ENCODE results near the gene METRNL.

The METRNL gene

GRCh38 chr17:83099086-83099555 lies 19.7 kb downstream of the METRNL start:
- TF ChIP-seq CTCF (IDR thresholded peaks at IDR 0.05; ENCODE audit: extremely low read depth, missing control alignments) = no peak
- DNase-seq (ENCODE audit: low spot score) = no peak

GRCh38 chr17:83099570-83100181 lies 20.3 kb downstream of the METRNL start:
- no peak for DNase-seq (ENCODE audit: low spot score)
- TF ChIP-seq CTCF (IDR thresholded peaks at IDR 0.05; ENCODE audit: extremely low read depth, missing control alignments) = no peak

- TF ChIP-seq CTCF (IDR thresholded peaks at IDR 0.05; ENCODE audit: extremely low read depth, missing control alignments) = no peak
- no peak for DNase-seq (ENCODE audit: low spot score)
These were observed 20.9 kb downstream of the METRNL start for GRCh38 chr17:83100220-83100852.

- no peak for DNase-seq (ENCODE audit: low spot score)
- no peak for TF ChIP-seq CTCF (IDR thresholded peaks at IDR 0.05; ENCODE audit: extremely low read depth, missing control alignments)
These were observed 21.5 kb downstream of the METRNL start for GRCh38 chr17:83100853-83101391.

- no peak for DNase-seq (ENCODE audit: low spot score)
- no peak for TF ChIP-seq CTCF (IDR thresholded peaks at IDR 0.05; ENCODE audit: extremely low read depth, missing control alignments)
These were observed 22.5 kb downstream of the METRNL start for GRCh38 chr17:83101805-83102480.

GRCh38 chr17:83103200-83103942 lies 24.0 kb downstream of the METRNL start:
- no peak for TF ChIP-seq CTCF (IDR thresholded peaks at IDR 0.05; ENCODE audit: extremely low read depth, missing control alignments)
- DNase-seq (ENCODE audit: low spot score) = no peak
